Liver (tissue), 9 donors: Measurements from ENCODE around the gene FLOT1. TPM values are rescaled to one million over a fixed set of nuclear protein-coding genes. Genes with fewer than 3 reads are reported as not detected.
A peak's percentile ranks its signal among the peaks of the same experiment; 100 is the strongest.

Experiments
- DNase-seq: peaks from one replicate; pipeline ENCODE4 v3.0.0-alpha.2; 2017; ENCODE audit warnings: low spot score
- H3K27ac ChIP-seq, 2 donors: one replicate each; pipeline ENCODE4 v1.7.0; 2013; ENCODE audit warnings: inconsistent platforms in 2 of 2, low read length in 2 of 2, control low read depth in 1 of 2, low read depth in 1 of 2, mild to moderate bottlenecking in 1 of 2
- H3K27me3 ChIP-seq, 4 donors: one replicate each; pipeline versions ENCODE4 v1.6.1 to v1.7.0; 2013; ENCODE audit warnings: low read length in 3 of 4, inconsistent platforms in 1 of 4, mild to moderate bottlenecking in 1 of 4, moderate library complexity in 1 of 4; ENCODE audit not compliant: control insufficient read depth in 4 of 4, insufficient read depth in 4 of 4
- H3K36me3 ChIP-seq, 4 donors: one replicate each; pipeline versions ENCODE4 v1.6.1 to v1.7.0; 2013; ENCODE audit warnings: low read length in 3 of 4, mild to moderate bottlenecking in 3 of 4, low read depth in 1 of 4, moderate library complexity in 1 of 4; ENCODE audit not compliant: control insufficient read depth in 4 of 4, insufficient read depth in 3 of 4
- H3K4me1 ChIP-seq, 4 donors: one replicate each; pipeline versions ENCODE4 v1.6.1 to v1.7.0; 2013; ENCODE audit warnings: low read length in 3 of 4, mild to moderate bottlenecking in 3 of 4, moderate library complexity in 1 of 4; ENCODE audit not compliant: control insufficient read depth in 4 of 4, insufficient read depth in 4 of 4
- H3K4me3 ChIP-seq, 3 donors: one replicate each; pipeline versions ENCODE4 v1.6.1 to v1.7.0; 2013; ENCODE audit warnings: low read length in 3 of 3, control low read depth in 1 of 3, low read depth in 1 of 3, mild to moderate bottlenecking in 1 of 3
- H3K9ac ChIP-seq, 2 donors: one replicate each; pipeline ENCODE4 v1.7.0; 2013; ENCODE audit warnings: low read length in 2 of 2, mild to moderate bottlenecking in 2 of 2, moderate library complexity in 2 of 2, control low read depth in 1 of 2, low read depth in 1 of 2
- H3K9me3 ChIP-seq, 4 donors: one replicate each; pipeline versions ENCODE4 v1.6.1 to v1.7.0; 2013; ENCODE audit warnings: low read length in 3 of 4; ENCODE audit not compliant: control insufficient read depth in 4 of 4
- ATF3 ChIP-seq: IDR thresholded peaks from 2 replicates; pipeline ENCODE4 v1.6.1; 2016; ENCODE audit warnings: antibody characterized with exemption
- CTCF ChIP-seq: fragments of 150-350 bp; IDR thresholded peaks from 2 replicates; pipeline ENCODE4 v1.5.1; 2017; ENCODE audit warnings: improper control_type of control experiment, low read depth, low read length; ENCODE audit not compliant: missing input control
- EGR1 ChIP-seq, 2 donors: IDR thresholded peaks; 2 replicates each; pipeline ENCODE4 v1.6.1; 2016 to 2018; ENCODE audit warnings: antibody characterized with exemption in 2 of 2, low read depth in 2 of 2
- FOXA1 ChIP-seq: IDR thresholded peaks from 2 replicates; pipeline ENCODE4 v1.6.1; 2016; ENCODE audit warnings: antibody characterized with exemption
- FOXA2 ChIP-seq: IDR thresholded peaks from 2 replicates; pipeline ENCODE4 v1.6.1; 2016; ENCODE audit warnings: antibody characterized with exemption
- GABPA ChIP-seq, 2 donors: IDR thresholded peaks in 1 of 2; conservative IDR thresholded peaks in 1 of 2; 2 replicates each; pipeline ENCODE4 v1.6.1; 2016; ENCODE audit warnings: antibody characterized with exemption in 2 of 2, mild to moderate bottlenecking in 1 of 2, moderate library complexity in 1 of 2
- HNF4A ChIP-seq, 2 donors: conservative IDR thresholded peaks; 2 replicates each; pipeline ENCODE4 v1.6.1; 2016; ENCODE audit warnings: antibody characterized with exemption in 2 of 2, mild to moderate bottlenecking in 2 of 2
- HNF4G ChIP-seq: IDR thresholded peaks from 2 replicates; pipeline ENCODE4 v1.6.1; 2016; ENCODE audit warnings: antibody characterized with exemption
- JUND ChIP-seq, 2 donors: IDR thresholded peaks; 2 replicates each; pipeline ENCODE4 v1.6.1; 2016; ENCODE audit warnings: antibody characterized with exemption in 2 of 2
- MAX ChIP-seq: IDR thresholded peaks from 2 replicates; pipeline ENCODE4 v1.6.1; 2016; ENCODE audit warnings: antibody characterized with exemption
- NR2F2 ChIP-seq: IDR thresholded peaks from 2 replicates; pipeline ENCODE4 v1.6.1; 2016; ENCODE audit warnings: antibody characterized with exemption
- RAD21 ChIP-seq, 2 donors: IDR thresholded peaks; 2 replicates each; pipeline ENCODE4 v1.6.1; 2016; ENCODE audit warnings: antibody characterized with exemption in 2 of 2, mild to moderate bottlenecking in 2 of 2
- REST ChIP-seq: IDR thresholded peaks from 2 replicates; pipeline ENCODE4 v1.6.1; 2016; ENCODE audit warnings: antibody characterized with exemption, mild to moderate bottlenecking
- RXRA ChIP-seq, 2 donors: IDR thresholded peaks; 2 replicates each; pipeline ENCODE4 v1.6.1; 2017 to 2018; ENCODE audit warnings: antibody characterized with exemption in 2 of 2, mild to moderate bottlenecking in 1 of 2
- SP1 ChIP-seq: IDR thresholded peaks from 2 replicates; pipeline ENCODE4 v1.6.1; 2018; ENCODE audit warnings: antibody characterized with exemption, mild to moderate bottlenecking
- TAF1 ChIP-seq: conservative IDR thresholded peaks from 2 replicates; pipeline ENCODE4 v1.6.1; 2016; ENCODE audit warnings: antibody characterized with exemption, mild to moderate bottlenecking
- YY1 ChIP-seq: IDR thresholded peaks from 2 replicates; pipeline ENCODE4 v1.6.1; 2016; ENCODE audit warnings: antibody characterized with exemption, mild to moderate bottlenecking
- ZBTB33 ChIP-seq: IDR thresholded peaks from 2 replicates; pipeline ENCODE4 v1.6.1; 2016; ENCODE audit warnings: antibody characterized with exemption
- WGBS: extraction: QIAGEN DNeasy Blood & Tissue Kit; methylation state at CpG from one replicate; pipeline ENCODE4 v1.1.7; 2013; 5-methylcytosine and 5-hydroxymethylcytosine counted together
- polyA plus RNA-seq, 2 donors: library from polyadenylated mRNA; stranded (reverse) in 1 of 2; unstranded in 1 of 2; fragments of 200-250 nt in 1 of 2; fragments of >200 nt in 1 of 2; fragmentation: Nextera tagmentation in 1 of 2; extraction: Ambion mirVana in 1 of 2; gene quantifications; one replicate each; pipeline versions ENCODE4 v1.2.1 to v1.2.3, GENCODE V29; 2013 to 2015
- total RNA-seq, 2 donors: library from RNA; depleted of rRNA; stranded (reverse); fragments of >200 nt; gene quantifications; one replicate each; pipeline ENCODE4 v1.2.3, GENCODE V29; 2014
- donor health status: healthy.
- donor health status: healthy.
- donor health status: healthy.
- donor health status: healthy.
- donor health status: healthy.

FLOT1 gene
- total and polyA plus RNA-seq, 4 donors, result 38.6 to 99.8 (median 59.5) TPM

- Histone ChIP-seq H3K4me1 (peaks cover 2 to 10% (median 7%) of the 10 kb centered on the region in 4 donors), H3K36me3 (peaks cover 0 to 15% (median 9%) of the 10 kb centered on the region in 4 donors), H3K9ac (no peak overlapping the region), H3K4me3 (no peak overlapping the region), H3K27ac (no peak overlapping the region), H3K9me3 (no peaks in the 10 kb centered on the region), H3K27me3 (no peaks in the 10 kb centered on the region)
- peak in 1 of 2 donors; percentile 23 for TF ChIP-seq GABPA (IDR thresholded peaks at IDR 0.05 in 1 of 2, conservative IDR thresholded peaks at IDR 0.05 in 1 of 2)
- no peak for TF ChIP-seq CTCF
- peak in 1 of 2 donors; percentile 8 for TF ChIP-seq RAD21 (IDR thresholded peaks at IDR 0.05)
- TF ChIP-seq FOXA1, result no peak
- TF ChIP-seq FOXA2, result no peak
- TF ChIP-seq HNF4A (conservative IDR thresholded peaks at IDR 0.05), result peak; percentile 23 to 26
- TF ChIP-seq RXRA (IDR thresholded peaks at IDR 0.05), result peak; percentile 12 to 41
- peak; percentile 14 for TF ChIP-seq HNF4G
- TF ChIP-seq SP1, result peak; percentile 15
- no peak for DNase-seq
- WGBS, result 32% methylated on average over 4 of the region's 4 CpGs
Measured at GRCh38 chr6:30700340-30700739, 42.1 kb downstream of the FLOT1 start.

GRCh38 chr6:30696432-30696831 lies 46.1 kb downstream of the FLOT1 start:
- WGBS, result 89% methylated on average over 5 of the region's 5 CpGs
- Histone ChIP-seq H3K4me1 (peaks cover 5 to 25% (median 17%) of the 10 kb centered on the region in 4 donors), H3K27me3 (no peaks in the 10 kb centered on the region), H3K4me3 (no peak overlapping the region), H3K36me3 (peaks cover 0 to 2% (median 0%) of the 10 kb centered on the region in 4 donors), H3K27ac (no peak overlapping the region), H3K9ac (no peak overlapping the region), H3K9me3 (no peaks in the 10 kb centered on the region)
- TF ChIP-seq MAX (no peak), TAF1 (no peak), SP1 (no peak), HNF4A (conservative IDR thresholded peaks at IDR 0.05) (no peak), RXRA (IDR thresholded peaks at IDR 0.05) (no peak), EGR1 (IDR thresholded peaks at IDR 0.05; ENCODE audit: low read depth in 2 of 2) (no peak), CTCF (no peak), GABPA (IDR thresholded peaks at IDR 0.05 in 1 of 2, conservative IDR thresholded peaks at IDR 0.05 in 1 of 2) (no peak), REST (no peak), RAD21 (IDR thresholded peaks at IDR 0.05) (no peak), YY1 (no peak), JUND (IDR thresholded peaks at IDR 0.05) (no peak), HNF4G (no peak), FOXA1 (no peak), ZBTB33 (no peak), NR2F2 (no peak), ATF3 (no peak), FOXA2 (no peak)
- DNase-seq, result no peak
